ENCODE measurements around the gene INTS1.

GRCh38 chr7:1447551-1448244 lies 56.5 kb downstream of the INTS1 start:
- TF ChIP-seq CTCF (IDR thresholded peaks at IDR 0.05) (no peak), POLR2A (IDR thresholded peaks at IDR 0.05) (no peak), EP300 (IDR thresholded peaks at IDR 0.05; ENCODE audit: low read depth) (no peak), POLR2AphosphoS5 (IDR thresholded peaks at IDR 0.05) (no peak)

Measured in transverse colon (tissue), 4 donors.